GM21786 (cell line): ENCODE results near the gene SMIM30.
"Not testable (repeated sequence)": the region's sequence is repeated elsewhere in the genome, so short reads cannot be mapped to it uniquely, and the experiment has no call there.

ENCODE experiments used
- ATAC-seq: cut with Tn5 transposase; IDR thresholded peaks from one replicate; pipeline ENCODE4 v1.9.1; 2021; ENCODE audit not compliant: unreplicated experiment

The SMIM30 gene

GRCh38 chr7:113118074-113118959 is at the start of gene SMIM30:
TSS of gene SMIM30 (minus strand) at chr7:113118554. CDS start at chr7:113117578, 976 bp downstream.
- ATAC-seq: peak; percentile 99

GRCh38 chr7:113166176-113166575 is 47.8 kb upstream of the SMIM30 start:
- not testable (repeated sequence) for ATAC-seq

- no peak for ATAC-seq
Observed at GRCh38 chr7:113161050-113161449, 42.7 kb upstream of the SMIM30 start.

- ATAC-seq: peak; percentile 78
Observed at GRCh38 chr7:113159746-113160339, 41.5 kb upstream of the SMIM30 start.

- no peak for ATAC-seq
Observed at GRCh38 chr7:113158756-113159155, 40.4 kb upstream of the SMIM30 start.

- no peak for ATAC-seq
Observed at GRCh38 chr7:113154117-113154516, 35.8 kb upstream of the SMIM30 start.

- no peak for ATAC-seq
Observed at GRCh38 chr7:113144817-113145216, 26.5 kb upstream of the SMIM30 start.

- peak; percentile 79 for ATAC-seq
Observed at GRCh38 chr7:113143486-113144257, 25.3 kb upstream of the SMIM30 start.

GRCh38 chr7:113142385-113143119 is 24.2 kb upstream of the SMIM30 start:
- ATAC-seq: peak; percentile 47

- no peak for ATAC-seq
Observed at GRCh38 chr7:113141803-113142202, 23.4 kb upstream of the SMIM30 start.

GRCh38 chr7:113140956-113141355 is 22.6 kb upstream of the SMIM30 start:
- ATAC-seq: no peak

- ATAC-seq: no peak
Observed at GRCh38 chr7:113137241-113137640, 18.9 kb upstream of the SMIM30 start.

GRCh38 chr7:113134025-113134424 is 15.7 kb upstream of the SMIM30 start:
- no peak for ATAC-seq

GRCh38 chr7:113131367-113131766 is 13.0 kb upstream of the SMIM30 start:
- no peak for ATAC-seq

- ATAC-seq: no peak
Observed at GRCh38 chr7:113128031-113128430, 9.7 kb upstream of the SMIM30 start.

GRCh38 chr7:113125728-113126127 is 7.4 kb upstream of the SMIM30 start:
- no peak for ATAC-seq

- ATAC-seq: no peak
Observed at GRCh38 chr7:113122744-113123143, 4.4 kb upstream of the SMIM30 start.

GRCh38 chr7:113120647-113121046 is 2.3 kb upstream of the SMIM30 start:
- no peak for ATAC-seq

GRCh38 chr7:113119429-113119828 is 1.1 kb upstream of the SMIM30 start:
- ATAC-seq: no peak

- not testable (repeated sequence) for ATAC-seq
Observed at GRCh38 chr7:113117374-113117774, 980 bp downstream of the SMIM30 start.

GRCh38 chr7:113113912-113114311 is 4.4 kb downstream of the SMIM30 start:
- ATAC-seq: peak; percentile 25
